HK-2 (cell line): Measurements from ENCODE around the gene PIGZ.

Experiments
- DNase-seq: peaks from one replicate; pipeline ENCODE4 v3.0.0-alpha.2; 2018; ENCODE audit not compliant: unreplicated experiment

Gene PIGZ

GRCh38 chr3:196915375-196915774, 53.3 kb downstream of the PIGZ start:
- DNase-seq: no peak

- no peak for DNase-seq
Observed at GRCh38 chr3:196914866-196915265, 53.8 kb downstream of the PIGZ start.

GRCh38 chr3:196903740-196904139, 64.9 kb downstream of the PIGZ start:
- no peak for DNase-seq

GRCh38 chr3:196902296-196902695, 66.3 kb downstream of the PIGZ start:
- DNase-seq: no peak

- no peak for DNase-seq
Observed at GRCh38 chr3:196901768-196902167, 66.9 kb downstream of the PIGZ start.
